Measurements from ENCODE around the gene PPM1E.
"Not testable (repeated sequence)": the region's sequence is repeated elsewhere in the genome, so short reads cannot be mapped to it uniquely, and the experiment has no call there.

The PPM1E gene

DNA sequence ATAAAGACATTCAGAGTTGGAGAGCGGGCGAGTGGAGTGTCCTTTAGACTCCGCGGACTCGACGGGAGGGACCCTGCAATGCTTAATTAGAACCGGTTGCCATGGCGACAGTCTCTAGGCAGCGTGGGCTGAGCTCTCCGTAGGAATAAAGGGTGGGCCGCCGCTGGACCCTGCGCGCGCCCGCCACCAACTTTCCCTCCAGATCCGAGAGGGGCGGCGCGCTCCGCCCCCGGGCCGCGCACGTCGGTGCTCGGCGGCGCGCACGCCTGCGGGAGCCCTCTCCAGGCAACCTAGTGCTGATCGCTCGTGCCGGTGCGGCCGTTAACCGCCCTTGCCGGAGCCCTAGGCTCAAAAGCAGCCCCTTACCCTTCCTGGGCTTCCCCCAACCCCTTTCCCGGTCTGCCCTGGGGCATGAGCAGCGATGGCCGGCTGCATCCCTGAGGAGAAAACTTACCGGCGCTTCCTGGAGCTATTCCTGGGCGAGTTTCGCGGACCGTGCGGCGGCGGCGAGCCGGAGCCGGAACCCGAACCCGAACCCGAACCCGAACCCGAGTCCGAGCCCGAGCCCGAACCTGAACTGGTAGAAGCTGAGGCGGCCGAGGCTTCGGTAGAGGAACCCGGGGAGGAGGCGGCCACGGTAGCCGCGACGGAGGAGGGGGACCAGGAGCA lies at the start of gene PPM1E:
PPM1E (plus strand) TSS at position 278 of the 669 bp plus-strand sequence.
- DNase-seq, result peak; percentile 81 to 89

DNA sequence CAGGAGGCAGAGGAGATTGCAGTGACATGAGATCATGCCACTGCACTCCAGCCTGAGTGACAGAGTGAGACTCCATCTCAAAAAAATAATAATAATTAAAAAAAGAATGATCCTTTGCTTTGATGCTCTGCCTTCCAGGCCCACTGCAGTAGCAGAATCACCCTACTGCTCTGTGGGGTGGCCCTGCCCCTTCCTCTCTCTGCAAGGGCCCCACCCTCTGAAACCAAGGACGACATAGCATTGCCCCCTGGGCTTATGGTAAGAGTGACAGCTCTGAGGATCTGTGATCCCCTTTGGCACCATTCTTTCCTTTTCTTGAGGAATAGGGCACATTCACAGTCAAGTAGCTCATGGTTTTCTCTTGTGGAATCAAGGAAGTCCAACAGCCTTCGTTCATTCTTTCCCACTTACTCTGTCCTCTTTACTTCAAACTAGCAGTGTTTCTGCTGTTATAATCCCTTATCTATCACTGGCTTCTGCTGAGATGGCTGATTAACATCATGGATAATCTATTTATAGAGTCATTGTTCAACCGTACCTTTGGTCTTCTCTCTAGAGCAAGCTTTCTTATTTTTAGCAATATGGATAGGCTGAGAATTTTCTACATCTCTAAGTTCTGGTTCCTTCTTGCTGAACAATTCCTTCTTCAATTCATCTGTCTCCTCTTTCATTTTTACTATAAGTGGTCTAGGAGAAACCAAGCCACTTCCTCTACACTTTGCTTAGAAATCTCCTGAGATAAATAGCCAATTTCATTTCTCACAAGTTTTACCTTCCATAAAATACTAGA lies 49.1 kb upstream of the PPM1E start:
- DNase-seq, result no peak

DNA sequence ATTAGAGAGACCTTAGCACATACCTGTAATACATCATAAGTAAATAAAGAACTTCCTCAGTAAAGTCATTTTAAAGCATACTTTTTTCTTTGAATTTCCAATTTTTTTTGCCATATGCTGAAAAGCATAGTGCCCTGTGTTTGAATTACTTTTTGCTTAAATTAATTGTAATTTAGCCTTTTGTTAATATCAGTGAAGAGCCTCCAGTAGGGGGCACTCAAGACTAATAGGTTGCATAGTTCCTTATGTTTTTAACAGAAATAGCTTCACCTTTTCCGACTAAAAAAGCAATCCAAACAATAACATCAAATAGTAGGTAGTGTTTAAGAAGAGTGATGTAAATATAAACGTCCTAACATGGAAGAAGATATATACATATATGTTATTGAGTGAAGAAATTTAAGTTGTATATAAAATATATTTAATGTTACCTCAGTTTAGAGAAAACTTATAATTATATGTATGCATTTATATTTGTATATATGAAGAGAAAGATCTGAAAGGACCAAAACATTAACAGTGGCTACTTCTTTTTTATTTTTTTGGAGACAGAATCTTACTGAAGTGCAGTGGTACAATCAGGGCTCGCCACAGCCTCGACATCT lies 44.6 kb upstream of the PPM1E start:
- peak; percentile 68 to 71 for DNase-seq

DNA sequence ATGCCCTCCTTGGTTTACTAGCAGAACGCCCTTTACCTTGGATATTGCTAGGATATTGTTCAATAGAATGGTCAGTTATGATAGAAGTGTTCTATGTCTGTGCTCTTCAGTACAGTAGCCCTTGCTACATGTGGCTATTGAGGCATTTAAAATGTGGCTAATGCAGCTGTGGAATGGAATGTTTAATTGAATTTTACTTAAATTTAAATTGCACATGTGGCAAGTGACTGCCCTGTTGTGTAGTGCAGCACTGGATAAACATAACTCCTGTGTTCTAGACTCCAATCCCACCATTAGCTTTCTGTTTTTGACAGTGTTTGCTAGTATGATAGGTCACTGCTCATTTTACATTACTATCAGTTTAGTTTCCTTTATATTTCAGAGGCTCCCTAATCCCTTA lies 33.4 kb upstream of the PPM1E start:
- DNase-seq, result no peak

DNA sequence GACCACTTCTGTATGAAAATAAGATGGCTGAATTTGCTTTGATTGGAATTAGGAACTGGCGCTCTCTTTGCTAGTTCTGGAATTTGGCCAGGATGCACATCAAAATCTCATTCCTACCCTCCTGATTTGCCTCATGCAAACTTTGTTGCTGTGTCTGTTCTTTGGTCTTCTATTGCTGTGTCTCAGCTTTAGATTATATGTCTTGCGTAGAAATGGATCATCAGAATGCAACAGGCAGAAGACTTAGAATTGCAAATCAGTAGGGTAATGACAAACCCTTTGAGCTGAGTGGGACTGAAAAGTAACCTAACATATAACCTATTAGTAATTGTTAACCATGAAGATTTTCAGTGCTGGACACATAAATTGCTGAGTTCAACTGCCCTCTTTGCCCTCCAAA lies 33.0 kb upstream of the PPM1E start:
- DNase-seq, result no peak

DNA sequence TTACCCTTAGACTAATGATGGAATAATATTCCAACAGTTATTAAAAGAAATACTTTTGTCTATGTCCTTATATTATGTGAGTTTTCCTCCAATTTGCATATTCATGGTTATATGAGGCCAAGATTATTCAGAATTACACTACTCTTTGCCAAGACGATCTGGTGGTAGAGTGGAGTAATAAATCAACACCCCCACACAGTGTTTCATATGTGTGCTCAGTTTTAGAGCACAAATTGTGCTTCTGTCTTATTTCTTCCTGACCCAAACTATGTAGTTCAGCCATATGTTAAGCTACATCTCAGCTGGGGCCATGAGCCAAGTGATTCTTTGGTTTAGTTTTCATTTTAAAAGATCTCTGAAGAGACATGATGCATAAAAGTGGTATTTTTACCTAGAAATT lies 26.9 kb upstream of the PPM1E start:
- DNase-seq, result no peak

DNA sequence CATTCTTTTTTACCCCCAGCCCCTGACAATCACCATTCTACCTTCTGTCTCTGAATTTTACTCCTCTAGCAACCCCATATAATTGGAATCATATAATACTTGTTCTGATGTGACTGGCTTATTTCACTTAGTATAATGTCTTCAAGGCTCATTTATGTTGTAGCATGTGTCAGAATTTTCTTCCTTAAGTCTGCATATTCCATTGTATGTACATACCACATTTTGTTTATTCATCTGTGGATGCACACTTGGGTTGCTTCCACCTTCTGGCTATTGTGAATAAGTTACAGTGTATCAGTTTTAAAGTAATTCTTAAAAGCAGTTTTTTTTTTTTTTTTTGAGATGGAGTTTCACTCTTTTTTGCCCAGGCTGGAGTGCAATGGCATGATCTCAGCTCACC lies 24.7 kb upstream of the PPM1E start:
- no peak for DNase-seq

DNA sequence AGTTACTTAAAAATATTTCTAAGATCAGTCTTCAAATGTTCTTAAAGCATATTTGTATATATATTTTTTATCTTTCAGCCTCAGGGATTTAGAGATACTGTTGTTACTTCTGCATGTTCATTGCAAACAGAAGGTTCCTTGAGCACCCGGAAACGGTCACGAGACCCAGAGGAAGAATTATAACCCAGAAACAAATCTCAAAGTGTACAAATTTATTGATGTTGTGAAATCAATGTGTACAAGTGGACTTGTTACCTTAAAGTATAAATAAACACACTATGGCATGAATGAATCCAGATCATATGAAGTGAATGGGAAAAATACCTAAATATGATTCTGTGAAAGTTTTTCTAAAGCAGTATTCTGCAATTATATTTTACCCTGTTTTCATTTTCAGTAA lies 21.6 kb upstream of the PPM1E start:
- DNase-seq, result no peak

DNA sequence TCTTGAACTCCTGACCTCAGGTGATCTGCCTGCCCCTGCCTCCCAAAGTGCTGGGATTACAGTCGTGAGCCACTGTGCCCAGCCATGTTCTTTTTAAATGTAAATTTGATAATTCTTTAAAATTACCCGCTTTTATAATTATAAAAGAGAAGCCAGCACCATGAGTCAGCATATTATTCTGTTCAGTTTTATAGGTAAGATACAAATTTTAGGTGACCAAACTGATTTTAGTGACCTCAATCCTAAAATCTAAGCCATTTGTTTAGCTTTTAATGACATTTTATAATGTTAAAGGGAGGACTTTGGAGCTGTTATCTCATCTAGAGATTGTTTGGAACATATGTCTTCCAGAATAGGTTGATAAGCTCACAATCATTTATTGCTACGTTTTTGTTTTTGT lies 20.8 kb upstream of the PPM1E start:
- no peak for DNase-seq

DNA sequence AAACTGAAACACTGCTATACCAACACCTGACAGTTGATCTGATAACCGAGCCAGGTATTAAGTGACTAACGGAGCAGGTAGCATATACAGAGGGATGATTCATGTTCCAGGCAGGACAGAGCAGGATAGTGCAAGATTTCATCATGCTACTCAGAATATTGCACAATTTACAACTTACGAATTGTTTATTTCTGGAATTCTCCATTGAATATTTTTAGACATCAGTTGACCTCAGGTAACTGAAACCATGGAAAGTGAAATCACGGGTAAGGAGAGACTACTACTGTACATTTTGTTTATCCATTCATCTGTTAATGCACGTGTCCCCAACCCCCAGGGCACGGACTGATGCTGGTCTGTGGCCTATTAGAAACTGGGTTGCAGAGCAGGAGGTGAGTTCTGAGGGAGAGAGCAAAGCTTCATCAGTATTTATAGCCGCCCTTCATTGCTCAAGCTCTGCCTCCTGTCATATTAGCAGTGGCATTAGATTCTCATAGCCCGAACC lies 14.5 kb upstream of the PPM1E start:
- no peak for DNase-seq

DNA sequence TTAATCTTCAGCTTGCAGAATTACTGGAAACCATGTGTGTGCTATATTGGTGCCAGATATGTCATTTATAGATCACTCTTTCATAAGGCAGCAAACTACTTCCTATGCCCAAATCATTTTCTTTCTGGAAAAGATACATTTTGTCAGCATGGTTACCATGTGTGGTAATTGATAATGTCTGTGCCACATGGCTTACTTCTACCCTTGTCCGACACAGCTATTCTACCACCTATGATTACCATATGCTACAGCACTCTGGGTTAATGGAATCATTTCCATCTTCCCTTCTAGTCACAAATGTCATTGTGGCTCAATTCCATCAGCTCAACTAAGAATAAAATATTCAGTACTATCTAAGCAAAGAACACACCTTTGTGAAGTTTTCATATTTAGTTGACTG lies 8.0 kb upstream of the PPM1E start:
- no peak for DNase-seq

DNA sequence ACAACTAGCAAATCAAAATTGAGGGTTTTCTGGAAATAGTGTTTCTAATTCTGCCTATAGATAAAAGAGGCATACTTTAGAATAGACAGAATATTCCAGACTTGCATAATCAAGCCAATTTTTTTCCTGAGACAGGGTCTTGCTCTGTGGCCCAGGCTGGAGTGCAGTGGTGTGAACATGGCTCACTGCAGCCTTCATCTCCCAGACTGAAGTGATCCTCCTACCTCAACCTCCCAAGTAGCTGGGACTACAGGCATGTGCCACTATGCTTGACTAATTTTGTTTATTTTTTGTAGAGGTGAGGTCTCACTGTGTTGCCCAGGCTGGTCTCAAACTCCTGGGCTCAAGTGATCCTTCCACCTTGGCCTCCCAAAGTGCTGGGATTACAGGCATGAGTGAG lies 6.0 kb upstream of the PPM1E start:
- DNase-seq, result not testable (repeated sequence)

DNA sequence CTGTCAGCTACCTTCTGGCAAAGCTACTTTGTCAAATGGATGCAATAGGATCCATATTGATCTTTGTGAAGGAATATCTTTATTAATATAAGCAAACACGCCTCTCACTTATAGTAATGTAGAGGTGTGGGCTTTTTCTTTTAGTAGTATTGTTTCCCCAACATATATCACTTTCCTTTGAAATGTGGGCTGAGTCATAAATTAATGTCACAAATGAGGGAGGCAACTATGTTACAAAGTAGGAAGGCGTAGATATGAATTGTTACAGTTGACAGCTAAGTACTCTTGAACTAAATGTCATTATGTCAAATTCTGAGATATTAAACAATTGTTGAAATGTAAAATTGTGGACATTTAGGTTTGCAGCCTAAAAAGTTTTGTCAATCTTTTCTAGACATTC lies 2.6 kb upstream of the PPM1E start:
- no peak for DNase-seq

DNA sequence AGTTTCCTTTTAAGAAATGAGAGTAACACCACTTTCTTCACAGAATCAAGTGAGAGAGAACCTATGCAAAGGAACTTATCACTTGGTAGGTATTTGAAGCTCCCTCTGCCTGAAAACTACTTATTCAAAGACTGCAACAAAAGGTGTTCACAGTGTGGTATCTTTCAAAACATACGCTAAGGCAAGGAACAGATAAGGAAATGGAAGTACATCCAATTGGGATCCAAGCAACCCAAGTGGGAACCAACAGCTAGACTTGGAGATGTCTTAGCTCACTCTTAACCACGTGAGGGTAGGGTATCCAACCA lies 431 bp upstream of the PPM1E start:
- DNase-seq, result no peak

DNA sequence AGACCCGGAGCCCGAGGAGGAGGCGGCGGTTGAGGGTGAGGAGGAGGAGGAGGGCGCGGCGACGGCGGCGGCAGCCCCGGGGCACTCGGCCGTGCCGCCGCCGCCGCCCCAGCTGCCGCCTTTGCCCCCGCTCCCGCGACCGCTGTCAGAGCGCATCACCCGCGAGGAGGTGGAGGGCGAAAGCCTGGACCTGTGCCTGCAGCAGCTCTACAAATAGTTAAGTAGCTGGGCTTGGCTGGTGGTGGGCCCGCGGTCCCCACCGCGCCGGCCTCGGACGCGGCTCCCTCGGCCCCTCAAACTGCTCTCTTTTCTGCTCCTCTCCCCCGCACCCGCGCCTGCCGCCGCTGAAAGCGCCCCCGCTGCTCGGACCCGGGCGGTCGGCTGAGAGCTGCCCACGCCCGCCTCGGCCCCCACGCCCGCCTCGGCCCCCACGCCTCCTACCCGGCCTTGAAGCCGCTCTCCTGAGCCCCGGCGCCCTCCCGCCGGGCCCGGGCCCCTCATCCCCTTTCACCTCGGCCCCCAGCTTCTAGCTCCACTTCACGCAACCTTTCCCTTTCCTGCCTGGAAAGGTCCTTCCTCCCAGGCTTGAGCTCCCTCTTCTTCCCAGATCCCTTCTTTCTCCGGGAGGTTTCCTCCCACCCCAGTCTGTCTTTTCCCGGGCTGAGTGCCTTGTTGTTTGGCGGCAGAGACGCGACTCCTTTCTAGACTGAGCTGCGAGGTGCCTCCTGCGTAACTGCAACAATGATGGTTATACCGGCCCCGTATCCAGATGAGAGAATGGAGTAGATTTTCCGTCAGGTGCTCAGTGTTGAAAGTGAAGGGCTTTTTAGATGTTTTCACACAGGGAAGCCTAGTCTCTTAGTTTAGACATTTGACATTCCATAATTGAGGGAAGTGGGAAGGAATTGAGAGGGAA lies 850 bp downstream of the PPM1E start:
- DNase-seq, result peak; percentile 7 to 62

DNA sequence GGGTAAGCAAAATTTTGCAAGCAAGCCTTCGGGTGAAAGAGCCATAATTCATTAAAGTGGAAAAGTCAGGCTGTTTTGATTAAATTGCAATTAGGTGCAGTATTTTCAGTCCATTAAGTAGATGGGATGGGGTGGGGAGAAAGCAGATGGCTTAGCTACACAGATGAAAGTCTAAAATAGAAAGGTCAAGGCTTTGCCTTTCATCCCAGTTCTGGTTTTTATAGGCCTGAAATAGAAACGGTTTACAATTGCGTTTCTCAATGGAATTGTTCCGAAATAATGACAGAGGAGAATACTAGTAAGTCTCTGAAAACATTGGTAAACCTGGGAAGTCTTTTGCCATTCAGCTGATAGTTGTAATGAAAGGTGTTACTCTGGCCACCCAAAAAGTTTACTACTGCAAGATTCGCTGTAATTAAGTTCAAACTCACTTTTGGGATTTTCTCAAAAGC lies 1.5 kb downstream of the PPM1E start:
- peak in 1 of 2 experiments; percentile 0 for DNase-seq

DNA sequence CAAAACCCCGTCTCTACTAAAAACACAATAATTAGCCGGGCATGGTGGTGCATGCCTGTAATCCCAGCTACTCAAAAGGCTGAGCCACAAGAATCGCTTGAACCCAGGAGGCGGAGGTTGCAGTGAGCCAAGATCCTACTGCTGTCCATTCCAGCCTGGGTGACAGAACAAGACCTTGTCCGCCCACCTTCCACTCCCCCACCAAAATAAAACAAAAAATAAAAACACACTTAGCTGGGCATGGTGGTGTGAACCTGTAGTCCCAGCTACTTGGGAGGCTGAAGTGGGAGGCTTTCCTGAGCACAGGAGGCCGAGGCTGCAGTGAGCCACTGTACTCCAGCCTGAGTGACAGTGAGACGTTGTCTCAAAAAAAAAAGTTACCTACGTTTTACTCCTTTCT lies 3.2 kb downstream of the PPM1E start:
- no peak for DNase-seq

DNA sequence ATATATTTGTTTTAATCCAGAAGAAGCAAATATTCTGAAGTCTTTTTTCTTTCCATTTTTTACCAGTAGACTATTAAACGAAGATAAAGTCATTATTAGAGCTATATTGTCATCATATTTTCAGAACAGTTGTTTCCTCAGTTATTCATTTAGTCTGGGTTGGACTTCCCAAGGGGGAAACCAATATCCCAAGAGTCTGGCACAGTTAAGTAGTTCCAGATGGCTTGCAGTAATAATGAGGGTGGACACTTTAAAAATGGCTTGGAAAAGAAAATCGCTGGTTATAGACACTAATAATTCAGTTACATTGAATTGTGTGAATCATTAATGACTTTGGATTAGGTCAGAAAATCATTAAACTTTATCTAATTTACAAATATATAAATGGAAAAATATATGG lies 3.9 kb downstream of the PPM1E start:
- DNase-seq, result no peak

DNA sequence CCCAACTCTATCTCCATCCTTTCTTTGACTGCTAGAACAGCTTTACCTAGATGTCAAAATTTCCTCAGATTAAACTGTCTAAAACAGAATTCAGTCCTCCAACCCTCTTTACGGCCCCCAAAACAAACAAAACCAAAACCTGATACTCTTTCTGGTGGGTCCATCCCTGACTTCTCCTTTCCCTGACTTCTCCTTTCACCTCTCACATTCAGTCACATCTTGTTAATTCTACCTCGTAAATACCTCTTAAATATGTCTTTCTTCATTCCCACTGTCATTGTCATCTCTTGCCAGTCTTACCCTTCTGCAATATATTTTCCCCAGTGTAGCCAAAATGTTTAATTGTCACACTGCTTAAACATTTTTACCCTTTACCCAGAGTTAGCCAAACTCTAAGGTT lies 4.6 kb downstream of the PPM1E start:
- DNase-seq, result no peak

DNA sequence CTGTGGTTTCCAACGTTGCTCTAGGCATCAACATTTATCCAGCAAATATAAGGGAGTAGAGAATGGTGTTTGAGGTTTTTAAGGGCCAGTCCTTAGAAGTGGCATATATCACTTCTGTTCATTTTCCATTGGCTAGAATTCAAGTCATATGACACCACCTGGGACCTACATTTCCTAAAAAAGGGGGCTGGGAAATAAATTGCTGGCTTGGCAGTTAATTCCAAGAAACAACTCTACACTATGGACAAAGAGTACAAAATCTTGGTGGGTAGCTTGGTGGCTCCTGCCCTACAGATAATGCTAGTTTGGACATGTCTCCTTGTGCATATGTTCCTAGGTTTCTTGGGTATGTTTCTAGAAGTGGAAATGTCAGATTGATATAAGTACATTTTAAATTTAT lies 7.6 kb downstream of the PPM1E start:
- DNase-seq, result no peak

DNA sequence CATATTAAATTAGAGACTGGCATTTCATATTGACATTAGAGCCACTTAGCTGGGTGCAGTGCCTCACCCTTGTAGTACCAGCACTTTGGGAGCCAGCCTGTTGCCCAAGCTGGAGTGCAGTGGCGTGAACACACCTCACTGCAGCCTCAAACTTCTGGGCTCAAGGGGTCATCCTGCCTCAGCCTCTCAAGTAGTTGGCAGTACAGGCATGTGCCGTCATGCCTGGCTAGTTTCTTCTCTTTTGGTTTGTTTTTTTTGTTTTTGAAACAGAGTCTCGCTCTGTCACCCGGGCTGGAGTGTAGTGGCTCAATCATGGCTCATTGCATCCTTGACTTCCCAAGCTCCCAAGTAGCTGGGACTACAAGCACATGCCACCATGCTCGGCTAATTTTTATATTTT lies 8.7 kb downstream of the PPM1E start:
- no peak for DNase-seq

DNA sequence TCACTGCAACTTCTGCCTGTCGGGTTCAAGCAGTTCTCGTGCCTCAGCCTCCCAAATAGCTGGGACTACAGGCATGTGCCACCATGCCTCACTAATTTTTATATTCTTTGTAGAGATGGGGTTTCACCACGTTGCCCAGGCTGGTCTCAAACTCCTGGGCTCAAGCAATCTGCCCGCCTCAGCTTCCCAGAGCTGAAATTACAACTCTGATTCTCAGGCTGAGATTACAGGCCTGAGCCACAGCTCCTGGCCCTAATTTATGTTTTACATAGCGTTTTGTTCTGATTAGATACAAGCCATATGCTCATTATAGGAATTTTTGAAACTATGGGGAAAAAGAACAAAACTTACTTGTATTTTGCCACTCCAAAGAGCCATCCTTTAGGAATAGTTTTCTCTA lies 22.8 kb downstream of the PPM1E start:
- not testable (repeated sequence) for DNase-seq

DNA sequence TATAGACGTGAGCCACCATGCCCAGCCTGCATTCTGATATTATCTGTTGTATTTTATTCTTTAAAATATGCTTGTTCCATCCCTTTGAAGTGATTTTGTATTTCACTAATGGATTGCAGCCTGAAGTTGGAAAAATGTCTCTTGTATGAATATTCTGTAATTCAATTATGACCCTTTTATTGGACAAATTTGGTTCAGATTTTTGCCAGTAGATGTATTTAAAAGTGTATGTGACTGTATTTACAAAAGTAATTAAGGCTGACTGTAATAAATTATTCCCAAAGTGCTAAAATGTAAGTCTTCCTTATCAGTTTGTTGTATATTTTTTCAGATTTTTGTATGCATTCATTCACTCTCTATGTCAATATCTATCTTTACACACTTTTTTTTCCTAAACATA lies 23.8 kb downstream of the PPM1E start:
- no peak for DNase-seq
